NCI-H510A (cell line): ENCODE data around the gene MRM3.
"Not testable (repeated sequence)": the region's sequence is repeated elsewhere in the genome, so short reads cannot be mapped to it uniquely, and the experiment has no call there.

ENCODE experiments used
- DNase-seq: peaks from one replicate; lab custom pipeline; 2025; lab: John Stamatoyannopoulos, UW

The MRM3 gene

GRCh38 chr17:796609-797008 lies 14.5 kb downstream of the MRM3 start:
- no peak for DNase-seq

GRCh38 chr17:797236-797840 lies 15.2 kb downstream of the MRM3 start:
- DNase-seq = no peak

DNA sequence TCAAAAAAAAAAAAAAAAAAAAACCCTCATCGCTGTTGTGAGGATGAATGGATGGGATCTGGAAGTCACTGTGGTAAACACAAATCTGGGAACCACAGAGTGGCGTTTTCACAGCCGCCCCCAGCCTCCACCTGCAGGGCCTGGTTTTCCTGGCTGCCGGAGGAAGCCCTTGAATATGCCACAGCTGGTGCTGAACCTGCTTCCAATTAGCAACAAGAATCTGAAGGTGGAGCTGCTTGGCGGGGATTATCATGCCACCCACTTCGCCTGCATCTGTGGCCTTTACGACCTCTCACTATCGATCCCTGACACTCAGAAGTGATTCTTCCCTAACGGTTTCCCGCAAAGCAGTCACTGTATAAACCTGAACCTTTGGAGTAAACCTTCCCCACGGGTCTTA lies 16.1 kb downstream of the MRM3 start:
- no peak for DNase-seq

- DNase-seq = no peak
Measured at GRCh38 chr17:799261-799660, 17.1 kb downstream of the MRM3 start.

GRCh38 chr17:800446-801242 lies 18.5 kb downstream of the MRM3 start:
- no peak for DNase-seq

DNA sequence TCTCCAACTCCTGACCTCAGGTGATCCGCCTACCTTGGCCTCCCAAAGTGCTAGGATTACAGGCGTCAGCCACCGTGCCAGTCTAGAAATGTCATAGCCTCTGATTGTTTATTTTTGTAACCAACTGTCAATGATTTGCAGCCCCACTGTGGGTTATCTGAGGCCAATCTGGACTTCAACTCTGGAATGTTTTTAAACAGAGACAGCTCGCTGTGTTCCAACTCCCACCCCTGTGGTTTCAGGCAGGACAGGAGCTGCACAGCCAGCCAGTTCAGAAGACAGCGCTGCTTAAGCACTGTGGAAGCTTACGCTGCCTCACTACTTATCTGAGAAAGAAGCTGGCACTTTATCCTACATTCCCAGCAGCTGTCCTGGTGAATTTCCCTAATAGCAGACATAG lies 19.5 kb downstream of the MRM3 start:
- no peak for DNase-seq

- no peak for DNase-seq
Measured at GRCh38 chr17:802481-802880, 20.3 kb downstream of the MRM3 start.

GRCh38 chr17:802901-803881 lies 21.0 kb downstream of the MRM3 start:
- DNase-seq = no peak

DNA sequence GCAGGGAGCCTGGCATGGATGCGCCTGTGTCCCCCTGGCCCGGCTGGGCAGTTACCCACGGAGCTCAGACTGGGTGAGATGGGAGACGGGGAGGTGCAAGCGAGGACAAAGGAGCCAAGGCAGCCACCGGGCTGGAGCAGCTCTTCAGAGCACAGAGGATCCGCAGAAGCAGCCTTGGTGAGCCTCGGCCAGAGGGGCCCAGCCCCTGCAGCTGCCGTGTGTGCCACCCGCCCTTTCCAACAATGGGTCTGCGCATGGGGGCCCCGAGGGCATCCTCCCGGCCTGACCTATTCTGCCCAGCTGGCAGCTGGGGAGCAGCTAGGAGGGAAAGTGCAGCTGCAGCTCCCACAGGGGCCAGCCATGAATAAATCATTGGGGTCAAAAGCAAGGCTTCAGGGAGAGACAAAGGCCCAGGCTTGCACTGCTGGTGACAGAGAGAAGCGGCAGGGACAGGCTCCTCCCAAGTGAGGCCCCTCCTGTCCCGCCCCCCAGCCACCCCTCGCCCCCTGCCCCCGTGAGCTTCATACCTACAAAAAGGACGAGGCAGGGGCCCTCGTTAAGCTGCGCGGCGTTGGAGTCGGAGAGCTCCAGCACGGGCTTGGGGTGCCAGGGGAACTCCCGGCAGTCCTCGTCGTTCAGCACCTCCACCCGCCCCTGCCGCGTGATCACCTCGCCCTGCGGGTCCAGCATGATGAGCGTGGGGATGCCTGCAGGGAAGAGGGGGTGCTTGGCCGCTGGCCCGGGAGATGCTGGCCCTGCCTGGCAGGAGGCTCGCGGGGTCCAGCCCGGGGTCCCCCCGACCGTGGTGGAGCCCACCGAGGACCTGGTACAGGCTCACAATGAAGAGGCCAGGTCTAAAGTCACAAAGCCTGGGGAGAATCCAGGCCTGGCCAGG lies 22.6 kb downstream of the MRM3 start:
- DNase-seq = no peak

- not testable (repeated sequence) for DNase-seq
Measured at GRCh38 chr17:805886-806285, 23.7 kb downstream of the MRM3 start.

- no peak for DNase-seq
Measured at GRCh38 chr17:806346-806745, 24.2 kb downstream of the MRM3 start.

DNA sequence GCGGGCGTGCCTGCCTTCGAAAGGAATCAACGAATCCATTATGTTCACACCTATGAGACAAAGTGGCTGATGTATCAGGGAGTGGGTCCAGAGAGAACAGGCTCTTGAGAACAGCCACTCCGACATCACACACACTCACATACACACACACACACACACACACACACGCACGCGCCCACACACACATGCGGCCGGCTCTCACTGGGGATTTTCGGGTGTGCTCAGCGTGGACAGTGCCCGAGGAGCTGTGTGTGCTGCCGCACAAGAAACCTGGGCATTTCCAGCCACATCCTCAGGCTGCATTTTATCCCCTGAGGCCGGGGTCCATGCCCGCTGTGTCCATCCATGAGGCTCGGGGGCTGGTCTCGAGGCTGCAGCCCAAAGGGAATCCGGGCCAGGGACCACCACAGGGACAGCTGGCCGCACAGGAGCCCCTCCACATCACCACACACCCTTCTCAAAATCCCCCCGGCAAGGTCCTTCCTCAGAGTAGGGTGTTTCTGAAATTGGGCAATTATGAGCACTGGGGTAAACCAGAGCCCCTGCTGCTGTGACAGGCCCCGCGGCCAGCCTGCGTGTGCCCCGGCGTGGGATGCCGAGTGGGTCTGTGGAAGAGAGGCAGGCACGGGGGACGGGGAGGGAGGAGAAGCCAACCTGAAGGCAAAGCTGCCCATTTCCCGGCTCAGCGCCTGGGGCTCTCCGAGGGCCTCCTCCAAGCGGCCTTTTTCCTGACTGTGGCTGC lies 24.8 kb downstream of the MRM3 start:
- no peak for DNase-seq

DNA sequence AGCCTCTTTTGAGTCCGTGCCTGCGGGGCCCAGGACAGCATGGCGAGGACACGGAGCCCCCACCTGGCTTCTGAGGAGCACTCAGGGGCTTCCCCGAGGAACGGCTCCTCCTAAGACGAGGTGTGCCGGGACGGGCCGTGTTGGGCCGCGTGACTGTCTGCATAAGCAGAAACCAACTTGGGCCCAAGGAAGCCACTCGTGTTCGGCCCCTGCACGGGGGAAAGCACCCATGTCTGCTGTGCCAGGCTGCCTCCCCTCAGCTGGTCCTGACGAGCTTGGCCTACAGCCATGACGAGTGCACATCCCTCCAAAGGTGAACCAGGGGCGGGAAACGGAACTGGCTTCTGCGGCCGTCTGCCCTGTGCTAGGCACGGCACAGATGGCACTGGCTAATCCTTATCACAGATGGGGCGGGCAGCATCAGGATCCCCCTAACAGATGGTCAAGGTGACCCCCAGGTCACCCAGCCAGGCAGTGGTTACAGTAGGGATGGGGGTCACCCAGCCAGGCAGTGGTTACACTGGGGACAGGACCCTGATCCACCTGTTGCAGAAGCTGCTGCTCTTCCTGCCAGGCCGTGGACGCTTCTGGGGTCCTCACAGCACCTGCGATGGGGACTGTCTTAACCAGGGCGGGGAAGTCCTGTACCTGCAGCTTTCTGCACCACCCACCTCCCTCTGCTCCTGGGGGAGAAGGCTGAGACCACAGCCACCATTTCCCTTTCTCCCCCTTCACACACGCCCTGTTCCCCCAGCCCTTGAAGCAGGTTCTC lies 25.6 kb downstream of the MRM3 start:
- DNase-seq = no peak

DNA sequence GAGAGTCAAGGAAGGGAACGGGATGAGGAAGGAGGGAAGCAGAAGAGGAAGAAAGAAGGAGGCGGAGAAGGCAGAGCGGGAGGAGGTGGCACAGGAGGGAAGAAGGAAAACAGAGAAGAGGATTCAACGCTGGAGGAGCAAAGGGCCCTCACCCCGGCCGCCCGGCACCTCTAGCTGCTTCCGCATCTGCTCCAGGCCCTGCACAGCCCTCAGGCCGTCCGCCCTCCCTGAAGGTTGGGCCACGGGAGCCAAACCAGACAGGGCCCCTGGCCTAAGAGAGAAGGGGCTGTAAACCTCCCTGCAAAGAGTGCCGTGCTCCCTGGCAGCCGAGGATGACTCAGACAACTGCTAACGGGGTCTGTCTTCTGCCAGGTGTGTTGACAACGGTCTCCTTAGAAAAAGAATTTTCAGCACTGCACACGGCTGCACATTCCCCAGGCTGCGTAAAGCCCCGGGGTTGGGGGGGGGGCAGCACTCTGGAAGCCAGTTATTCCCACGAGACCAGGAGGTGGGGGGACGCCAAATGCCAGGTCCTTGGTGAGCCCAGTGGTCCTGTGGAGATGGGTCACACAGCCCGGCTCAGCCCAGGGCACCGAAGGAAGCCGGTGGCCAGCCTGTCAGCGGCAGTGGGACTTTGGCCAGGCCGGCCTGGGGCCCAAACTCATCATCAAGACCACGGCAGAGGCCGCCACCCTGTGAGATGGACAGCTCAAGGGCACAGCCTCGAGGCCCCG lies 29.1 kb downstream of the MRM3 start:
- no peak for DNase-seq

DNA sequence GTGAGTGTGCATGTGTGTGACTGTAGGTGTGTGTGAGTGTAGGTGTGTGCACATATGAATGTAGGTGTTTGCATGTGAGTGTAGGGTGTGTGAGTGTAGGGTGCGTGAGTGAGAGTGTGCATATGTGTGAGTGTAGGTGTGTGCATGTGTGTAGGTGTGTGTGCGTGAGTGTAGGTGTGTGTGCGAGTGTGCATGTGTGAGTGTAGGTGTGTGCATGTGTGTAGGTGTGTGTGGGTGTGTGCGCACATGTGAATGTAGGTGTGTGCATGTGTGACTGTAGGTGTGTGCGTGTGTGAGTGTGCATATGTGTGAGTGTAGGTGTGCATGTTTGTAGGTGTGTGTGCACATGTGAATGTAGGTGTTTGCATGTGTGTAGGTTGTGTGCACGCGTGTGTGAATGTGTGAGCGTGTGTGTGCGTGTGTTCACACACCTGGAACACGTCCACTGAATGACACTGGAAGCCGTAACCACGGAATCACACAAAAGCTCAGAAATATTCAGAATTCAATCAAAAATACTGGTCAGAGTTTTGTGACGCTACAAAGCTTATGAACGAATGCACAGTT lies 30.6 kb downstream of the MRM3 start:
- no peak for DNase-seq

- DNase-seq = no peak
Measured at GRCh38 chr17:814371-814770, 32.2 kb downstream of the MRM3 start.

GRCh38 chr17:819251-819650 lies 37.1 kb downstream of the MRM3 start:
- no peak for DNase-seq

DNA sequence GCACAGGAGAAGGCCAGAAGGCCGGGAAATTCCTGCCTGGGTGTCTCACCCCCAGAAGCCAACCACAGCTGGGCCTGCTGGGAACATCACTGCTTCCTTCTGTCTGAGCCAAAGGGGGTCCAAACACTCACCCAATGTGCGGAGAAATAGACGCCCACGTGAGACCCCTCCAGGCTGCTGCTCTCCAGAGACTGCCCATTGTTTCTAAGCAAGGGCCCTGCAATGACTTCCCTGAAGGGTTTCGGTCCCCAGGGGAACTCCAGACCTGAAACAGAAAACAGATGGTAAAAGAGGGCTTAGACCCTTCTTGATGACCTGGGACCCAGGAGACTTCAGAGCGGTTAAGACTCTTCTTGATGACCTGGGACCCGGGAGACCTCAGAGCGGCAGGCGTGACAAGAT lies 41.3 kb downstream of the MRM3 start:
- DNase-seq = no peak

DNA sequence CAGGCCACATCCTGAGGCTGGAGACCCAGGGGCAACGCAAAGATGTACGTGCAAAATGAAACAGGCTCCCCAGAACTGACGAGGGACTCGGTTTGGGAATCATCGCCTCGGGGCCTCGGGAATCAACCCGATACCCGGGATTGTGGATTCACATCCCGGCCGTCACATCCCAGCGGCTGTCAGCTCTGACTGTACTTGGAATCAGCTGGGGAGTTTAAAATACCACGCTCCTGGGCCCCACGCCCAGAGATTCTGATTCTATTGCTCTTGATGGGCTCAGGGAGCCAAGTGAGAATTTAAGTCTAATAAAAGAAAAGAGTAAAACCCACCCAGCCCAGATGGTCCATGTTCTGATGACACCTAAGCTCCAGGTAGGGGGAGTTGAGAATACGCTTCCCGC lies 42.2 kb downstream of the MRM3 start:
- DNase-seq = no peak
